K562 (cell line): Measurements from ENCODE around the gene YAP1. TPM values are rescaled to one million over a fixed set of nuclear protein-coding genes. Genes with fewer than 3 reads are reported as not detected.

Experiments used
- ATAC-seq: fragments of 200-7000 bp; cut with Tn5 transposase; 3 replicates; pipeline ENCODE4 v1.9.1; 2020; ENCODE audit warnings: moderate library complexity
- BruUV-seq: library from RNA; stranded (reverse); fragments of 400-500 nt; replicated peaks from 2 replicates; lab custom pipeline; 2021; lab: Mats Ljungman, UMichigan
- CTCF ChIA-PET: fragments of 300-600 bp; formaldehyde crosslinking; extraction: SDS; loops from one replicate; lab custom pipeline; 2021; ENCODE audit warnings: low intra/inter-chr PET ratio; lab: Yijun Ruan, JAX
- POLR2A ChIA-PET: fragments of 300-600, 350-650 bp; sonication (Branson Sonifier 250); formaldehyde crosslinking; extraction: SDS; loops from one replicate; lab custom pipeline; 2021; ENCODE audit warnings: antibody characterized with exemption, inconsistent platforms; lab: Yijun Ruan, JAX
- DNase-seq, 4 experiments: peaks; one replicate each; pipeline versions ENCODE4 v3.0.0 to v3.0.0-alpha.2; 2011 to 2018; ENCODE audit warnings: low spot score in 3 of 4, mixed read lengths in 3 of 4; ENCODE audit errors: extremely low read depth in 1 of 4
- FAIRE-seq: peaks from 2 replicates; lab custom pipeline; 2011; peaks lifted over from hg19 to GRCh38; lab: Jason Lieb, UNC
- H2AFZ ChIP-seq: 2 replicates; pipeline ENCODE4 v1.6.0; 2011; ENCODE audit warnings: low read depth, low read length, control low read depth, inconsistent platforms
- H3K27ac ChIP-seq: fragments of 200-600 bp; 3 replicates; pipeline ENCODE4 v1.8.0; 2011; ENCODE audit warnings: low read depth, mild to moderate bottlenecking, control low read depth, inconsistent platforms, low read length, moderate library complexity, mixed read lengths; ENCODE audit errors: extremely low read depth
- H3K27me3 ChIP-seq, 2 experiments: fragments of 300-600 bp in 1 of 2; 2 replicates in 1 of 2; 3 replicates in 1 of 2; pipeline versions ENCODE4 v1.6.0 to v1.8.0; 2011; ENCODE audit warnings: inconsistent platforms in 2 of 2, low read length in 2 of 2, mild to moderate bottlenecking in 1 of 2, mixed read lengths in 1 of 2, moderate library complexity in 1 of 2; ENCODE audit not compliant: control insufficient read depth in 2 of 2, insufficient read depth in 2 of 2
- H3K36me3 ChIP-seq: fragments of 300-600 bp; 3 replicates; pipeline ENCODE4 v1.8.0; 2011; ENCODE audit warnings: mild to moderate bottlenecking, low read length, inconsistent platforms; ENCODE audit not compliant: control insufficient read depth, insufficient read depth
- H3K4me1 ChIP-seq, 2 experiments: fragments of 200-600 bp in 1 of 2; replicated peaks in 1 of 2; 2 replicates in 1 of 2; 3 replicates in 1 of 2; pipeline versions ENCODE4 v1.5.1 to v1.8.0; 2011; ENCODE audit warnings: inconsistent platforms in 2 of 2, low read length in 2 of 2, mild to moderate bottlenecking in 1 of 2, mixed read lengths in 1 of 2, moderate library complexity in 1 of 2; ENCODE audit not compliant: control insufficient read depth in 2 of 2, insufficient read depth in 2 of 2
- H3K4me2 ChIP-seq: 2 replicates; pipeline ENCODE4 v1.6.1; 2011; ENCODE audit warnings: low read length, control low read depth, inconsistent platforms, mixed read lengths; ENCODE audit not compliant: insufficient read depth
- H3K4me3 ChIP-seq: fragments of 200-600 bp; sonication (generic), shearing (Covaris generic); 2 replicates; pipeline ENCODE4 v1.5.1; 2016; ENCODE audit warnings: control low read depth, inconsistent platforms
- H3K79me2 ChIP-seq: fragments of 200-600 bp; 3 replicates; pipeline ENCODE4 v1.8.0; 2011; ENCODE audit warnings: low read length, inconsistent platforms; ENCODE audit not compliant: control insufficient read depth, insufficient read depth
- H3K9ac ChIP-seq, 2 experiments: 2 replicates each; pipeline versions ENCODE4 v1.6.0 to v1.6.1; 2011; ENCODE audit warnings: low read depth in 2 of 2, low read length in 2 of 2, control low read depth in 1 of 2, inconsistent platforms in 1 of 2, mild to moderate bottlenecking in 1 of 2, mixed read lengths in 1 of 2; ENCODE audit not compliant: insufficient read depth in 1 of 2
- H3K9me1 ChIP-seq: one replicate; pipeline ENCODE4 v1.6.0; 2011; ENCODE audit warnings: inconsistent platforms, mild to moderate bottlenecking, low read length, moderate library complexity; ENCODE audit not compliant: control insufficient read depth, insufficient read depth
- H3K9me3 ChIP-seq: replicated peaks from 2 replicates; pipeline ENCODE4 v1.5.1; 2011; ENCODE audit warnings: low read depth, low read length, inconsistent platforms; ENCODE audit not compliant: control insufficient read depth, insufficient read depth
- H4K20me1 ChIP-seq: replicated peaks from 2 replicates; pipeline ENCODE4 v1.6.1; 2011; ENCODE audit warnings: low read length, inconsistent platforms, mixed read lengths; ENCODE audit not compliant: control insufficient read depth, insufficient read depth
- IFI16 ChIP-seq: fragments of 250-450 bp; sonication (Bioruptor Pico); IDR thresholded peaks from 2 replicates; pipeline ENCODE4 v2.1.2; 2022; ENCODE audit warnings: mild to moderate bottlenecking, inconsistent platforms
- KHSRP ChIP-seq: fragments of 450-650 bp; IDR thresholded peaks from 2 replicates; pipeline ENCODE4 v1.6.1; 2017
- NFXL1 ChIP-seq: fragments of 450-650 bp; formaldehyde crosslinking; IDR thresholded peaks from 2 replicates; pipeline ENCODE4 v1.4.0; 2021; ENCODE audit warnings: mild to moderate bottlenecking
- PML ChIP-seq: IDR thresholded peaks from 2 replicates; pipeline ENCODE4 v1.6.1; 2012; ENCODE audit warnings: low read length, inconsistent platforms
- PTTG1 ChIP-seq: fragments of 450-650 bp; IDR thresholded peaks from 2 replicates; pipeline ENCODE4 v1.6.1; 2016; ENCODE audit warnings: low read depth, mild to moderate bottlenecking, missing genetic modification characterization, missing compliant biosample characterization
- SUPT5H ChIP-seq: fragments of 450-650 bp; IDR thresholded peaks from 2 replicates; pipeline ENCODE4 v1.6.1; 2016
- ZNF280B ChIP-seq: fragments of 250-450 bp; sonication (Bioruptor Pico); IDR thresholded peaks from 2 replicates; pipeline ENCODE4 v1.5.1; 2021; ENCODE audit warnings: mild to moderate bottlenecking
- ZNF740 ChIP-seq, 3 experiments: fragments of 200-800 bp in 1 of 3; sonication (Bioruptor generic) in 1 of 3; sonication (generic) in 1 of 3; formaldehyde crosslinking in 1 of 3; IDR thresholded peaks; 2 replicates each; pipeline versions ENCODE4 v1.6.1 to v1.8.0; 2016 to 2022; ENCODE audit warnings: mild to moderate bottlenecking in 2 of 3, missing compliant biosample characterization in 2 of 3, missing genetic modification characterization in 2 of 3, missing genetic modification reagents in 1 of 3
- WGBS: fragments of 100-300 bp; shearing (Covaris generic); methylation state at CpG from one replicate; pipeline ENCODE4 v1.1.6; 2016; ENCODE audit warnings: low coverage, mixed read lengths; ENCODE audit not compliant: insufficient coverage; ENCODE audit errors: missing lambda C conversion rate; 5-methylcytosine and 5-hydroxymethylcytosine counted together
- in situ Hi-C: fragments of 300-500 bp; cut with MboI; formaldehyde crosslinking; loops from 4 replicates; pipeline ENCODE4 v1.15.0; 2018; ENCODE audit warnings: inconsistent platforms, mixed read lengths
- intact Hi-C: fragments of 100-400 bp; cut with micrococcal nuclease; formaldehyde crosslinking; loops from 2 replicates; pipeline ENCODE4 v1.14.2; 2022
- polyA plus RNA-seq, 8 experiments: library from polyadenylated mRNA; depleted of rRNA in 4 of 8; stranded (reverse) in 5 of 8; unstranded in 3 of 8; fragments of >200 nt; fragmentation: Nextera tagmentation in 2 of 8; fragmentation: Illumina TruSeq in 1 of 8; extraction: Ambion mirVana in 2 of 8; extraction: Trizol in 1 of 8; gene quantifications; 2 replicates each; pipeline versions ENCODE4 v1.2.1 to v1.2.3, GENCODE V29; 2011 to 2014; ENCODE audit warnings: inconsistent platforms in 1 of 8, missing spikeins in 1 of 8
- total RNA-seq, 7 experiments: library from RNA; depleted of rRNA in 6 of 7; stranded (reverse); fragments of >200 nt in 6 of 7; fragmentation: Illumina TruSeq in 2 of 7; extraction: Trizol in 2 of 7; gene quantifications; 2 replicates each; pipeline versions ENCODE4 v1.2.1 to v1.2.3, GENCODE V29; 2011 to 2021; ENCODE audit warnings: low replicate concordance in 1 of 7

The YAP1 gene
- total and polyA plus RNA-seq, 9 of the 15 experiments (the other 6 are each of a cell fraction or from before 2014, with no cell fraction given): 0.18 TPM; not detected in 8

- Histone ChIP-seq H3K27ac (no peak overlapping the region), H4K20me1 (no peaks in the 10 kb centered on the region), H3K79me2 (no peaks in the 10 kb centered on the region), H3K36me3 (no peaks in the 10 kb centered on the region), H3K9me3 (no peaks in the 10 kb centered on the region), H3K4me3 (no peak overlapping the region), H3K4me1 (no peaks in the 10 kb centered on the region), H3K4me2 (no peak overlapping the region), H3K9me1 (no peaks in the 10 kb centered on the region), H3K9ac (no peak overlapping the region), H2AFZ (no peak overlapping the region), H3K27me3 (no peaks in the 10 kb centered on the region)
- POLR2A ChIA-PET: no interaction called here
- FAIRE-seq: no peak
- TF ChIP-seq NFXL1 (no peak), ZNF740 (CRISPR knock-in tag; IDR thresholded peaks at IDR 0.05) (no peak), ZNF740 (tag; IDR thresholded peaks at IDR 0.05) (no peak), KHSRP (no peak)
- no peak for ATAC-seq
- in situ Hi-C loops (no loop called here), intact Hi-C loops (no loop called here)
- BruUV-seq: no TSS peak
- DNase-seq: no peak
- CTCF ChIA-PET: no interaction called here
These were observed 37.8 kb downstream of the YAP1 start for GRCh38 chr11:102148059-102148458.

- Histone ChIP-seq H3K27ac (no peak overlapping the region), H3K4me1 (no peaks in the 10 kb centered on the region), H3K27me3 (no peaks in the 10 kb centered on the region), H2AFZ (no peak overlapping the region), H3K36me3 (no peaks in the 10 kb centered on the region), H3K9ac (no peak overlapping the region), H3K4me3 (no peak overlapping the region), H3K9me1 (no peaks in the 10 kb centered on the region), H3K9me3 (no peaks in the 10 kb centered on the region), H3K79me2 (no peaks in the 10 kb centered on the region)
- FAIRE-seq: no peak
- WGBS: under 1% methylated on average over 6 of the region's 6 CpGs
- BruUV-seq: no TSS peak
- no peak for ATAC-seq
- in situ Hi-C loops: no loop called here
- intact Hi-C loops: no loop called here
- POLR2A ChIA-PET: no interaction called here
- TF ChIP-seq ZNF280B (CRISPR knock-in tag) (no peak), SUPT5H (no peak), IFI16 (CRISPR knock-in tag) (no peak), PML (no peak), PTTG1 (tag) (no peak)
- TF ChIP-seq, all 486 proteins: peak for 0
- Histone ChIP-seq H4K20me1 (no peaks in the 10 kb centered on the region), H3K4me2 (no peak overlapping the region)
- DNase-seq: no peak
- CTCF ChIA-PET: no interaction called here
These were observed 41.7 kb downstream of the YAP1 start for GRCh38 chr11:102151784-102152525.
